GM18507 (cell line): ENCODE measurements around the gene ST3GAL3.
A peak's percentile ranks its signal among the peaks of the same experiment; 100 is the strongest.

ENCODE experiments used
- DNase-seq: peaks from one replicate; pipeline ENCODE4 v3.0.0; 2011; ENCODE audit warnings: low read depth; ENCODE audit not compliant: insufficient read length; ENCODE audit errors: extremely low spot score
- FAIRE-seq: peaks from 2 replicates; lab custom pipeline; 2011; peaks lifted over from hg19 to GRCh38; lab: Jason Lieb, UNC

Gene ST3GAL3

GRCh38 chr1:43836267-43836951 is 129.1 kb downstream of the ST3GAL3 start:
- FAIRE-seq (peak; percentile 64), DNase-seq (no peak)

DNA sequence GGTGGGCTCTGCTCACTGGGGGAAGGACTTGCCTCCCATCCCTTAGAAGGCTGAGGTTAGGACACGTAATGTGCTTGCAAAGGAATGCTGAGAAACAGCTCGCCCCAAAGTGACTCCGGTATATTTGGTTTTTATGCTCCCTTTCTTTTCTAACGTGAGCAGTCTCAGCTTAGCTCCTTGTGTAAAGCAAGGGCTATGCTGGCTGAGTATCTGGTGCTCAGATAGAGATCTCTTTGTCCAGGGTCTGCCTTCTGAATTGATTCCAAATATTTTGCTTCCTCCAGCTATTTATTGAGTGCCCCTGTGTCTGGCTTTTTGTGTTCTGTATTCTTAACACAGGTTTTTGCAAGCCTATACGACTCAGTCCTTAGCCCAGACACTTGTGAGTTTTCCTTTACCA is 131.7 kb downstream of the ST3GAL3 start:
- DNase-seq = no peak
- no peak for FAIRE-seq

- no peak for FAIRE-seq
- DNase-seq = no peak
Observed at GRCh38 chr1:43841321-43842174, 134.2 kb downstream of the ST3GAL3 start.

- no peak for FAIRE-seq
- no peak for DNase-seq
Observed at GRCh38 chr1:43842175-43842498, 134.8 kb downstream of the ST3GAL3 start.

- FAIRE-seq (no peak), DNase-seq (no peak)
Observed at GRCh38 chr1:43843684-43844083, 136.3 kb downstream of the ST3GAL3 start.

GRCh38 chr1:43844114-43844513 is 136.8 kb downstream of the ST3GAL3 start:
- no peak for DNase-seq
- FAIRE-seq = no peak

DNA sequence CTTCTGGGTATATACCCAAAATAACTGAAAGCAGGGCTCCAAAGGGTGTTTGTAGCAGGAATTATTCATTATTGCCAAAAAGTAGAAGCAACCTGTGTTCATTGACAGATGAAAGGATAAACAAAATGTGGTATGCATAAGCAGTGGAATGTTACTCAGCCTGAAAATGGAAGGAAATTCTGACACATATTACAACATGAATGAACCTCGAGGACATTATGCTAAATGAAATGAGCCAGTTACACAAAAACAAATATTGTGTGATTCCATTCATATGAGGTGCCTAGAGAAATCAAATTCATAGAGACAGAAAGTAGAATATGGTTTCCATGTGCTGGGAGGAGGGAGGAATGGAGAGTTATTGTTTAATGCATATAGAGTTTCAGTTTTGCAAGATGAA is 140.0 kb downstream of the ST3GAL3 start:
- FAIRE-seq (peak; percentile 39), DNase-seq (no peak)

- FAIRE-seq (no peak), DNase-seq (no peak)
Observed at GRCh38 chr1:43847882-43848281, 140.5 kb downstream of the ST3GAL3 start.

DNA sequence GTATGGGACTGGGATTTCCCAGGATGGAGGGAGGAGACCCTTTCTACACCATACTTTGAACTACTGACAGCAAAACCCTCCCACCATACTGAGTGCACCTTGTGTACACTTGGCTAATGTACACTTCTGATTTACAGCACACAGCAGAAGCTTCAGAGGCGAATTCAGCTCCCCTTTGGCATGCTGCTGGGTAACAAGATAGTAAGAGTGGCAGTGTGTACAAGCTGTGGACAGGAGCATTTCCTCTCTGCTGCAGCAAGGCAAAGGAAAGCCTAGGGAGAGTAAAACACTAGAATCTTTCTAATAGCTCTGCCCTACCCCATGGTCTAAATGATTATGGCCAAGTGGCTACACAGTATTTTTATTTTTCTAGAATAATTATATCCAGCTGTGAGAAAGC is 142.3 kb downstream of the ST3GAL3 start:
- FAIRE-seq = no peak
- DNase-seq = no peak

DNA sequence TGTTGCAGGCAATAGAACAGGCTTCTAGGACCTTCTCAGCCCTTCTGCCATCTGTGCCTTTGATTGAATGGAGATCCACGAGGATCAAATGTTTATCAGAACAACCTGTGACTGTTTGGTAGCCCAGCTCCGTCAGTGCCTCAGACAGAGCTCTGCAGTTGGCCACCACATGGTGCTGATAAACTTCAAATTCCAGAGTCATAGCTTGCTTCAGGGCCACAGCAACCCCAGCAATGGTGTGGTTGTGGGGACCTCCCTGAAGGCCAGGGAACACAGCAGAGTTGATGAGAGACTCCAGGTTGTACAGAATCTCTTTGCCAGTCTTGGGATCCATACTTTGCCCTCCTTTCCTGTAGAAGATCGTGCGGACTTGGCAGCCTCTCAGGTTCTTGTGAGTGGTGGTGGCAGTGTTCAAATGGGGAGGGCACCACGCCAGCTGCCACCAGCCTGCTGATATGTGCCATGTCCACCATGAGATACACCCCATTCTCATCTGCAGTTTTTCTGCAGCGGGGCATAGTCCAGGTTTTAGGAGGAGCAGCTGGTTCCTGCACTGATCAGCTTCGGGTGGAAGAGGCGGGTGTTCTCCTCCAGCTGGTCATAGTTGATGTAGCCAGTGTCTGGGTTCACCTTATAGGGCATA is 143.4 kb downstream of the ST3GAL3 start:
- DNase-seq (no peak), FAIRE-seq (no peak)

DNA sequence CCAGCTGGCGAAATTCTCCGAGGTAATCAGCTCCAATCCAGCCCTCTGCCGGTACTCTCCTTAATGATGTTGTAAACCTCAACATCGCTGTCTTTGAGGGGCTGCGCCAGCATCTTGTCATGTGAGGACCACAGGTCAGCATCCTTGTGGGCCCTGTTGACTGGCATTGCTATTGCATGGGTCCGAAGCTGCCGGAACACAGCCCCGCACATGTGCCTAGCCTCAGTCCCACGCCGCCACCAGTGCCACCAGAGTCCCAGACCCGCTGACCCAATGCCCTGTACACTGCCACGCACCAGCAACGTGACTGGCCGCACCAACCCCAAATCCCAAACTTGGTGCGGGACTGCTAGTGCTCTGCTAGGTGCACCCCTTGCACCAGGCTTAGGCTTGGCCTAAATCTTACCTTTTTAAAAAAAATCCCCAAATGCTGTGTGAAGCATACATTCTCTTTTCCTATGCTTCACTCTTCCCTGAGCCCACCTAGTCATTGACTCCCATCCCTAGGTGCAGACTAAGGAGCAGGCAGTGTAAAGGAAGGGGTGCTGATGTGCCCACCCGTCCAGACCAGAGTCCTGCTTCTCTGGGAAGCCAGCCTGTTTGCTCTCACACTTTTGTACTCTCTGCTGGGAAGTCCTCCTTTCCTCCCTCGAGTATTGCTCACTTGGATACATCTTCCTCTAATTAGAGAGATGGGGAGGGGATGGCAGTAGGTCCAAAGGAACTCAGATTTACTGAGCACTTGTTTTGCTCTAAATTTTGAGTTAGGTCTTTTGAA is 144.4 kb downstream of the ST3GAL3 start:
- no peak for FAIRE-seq
- no peak for DNase-seq

DNA sequence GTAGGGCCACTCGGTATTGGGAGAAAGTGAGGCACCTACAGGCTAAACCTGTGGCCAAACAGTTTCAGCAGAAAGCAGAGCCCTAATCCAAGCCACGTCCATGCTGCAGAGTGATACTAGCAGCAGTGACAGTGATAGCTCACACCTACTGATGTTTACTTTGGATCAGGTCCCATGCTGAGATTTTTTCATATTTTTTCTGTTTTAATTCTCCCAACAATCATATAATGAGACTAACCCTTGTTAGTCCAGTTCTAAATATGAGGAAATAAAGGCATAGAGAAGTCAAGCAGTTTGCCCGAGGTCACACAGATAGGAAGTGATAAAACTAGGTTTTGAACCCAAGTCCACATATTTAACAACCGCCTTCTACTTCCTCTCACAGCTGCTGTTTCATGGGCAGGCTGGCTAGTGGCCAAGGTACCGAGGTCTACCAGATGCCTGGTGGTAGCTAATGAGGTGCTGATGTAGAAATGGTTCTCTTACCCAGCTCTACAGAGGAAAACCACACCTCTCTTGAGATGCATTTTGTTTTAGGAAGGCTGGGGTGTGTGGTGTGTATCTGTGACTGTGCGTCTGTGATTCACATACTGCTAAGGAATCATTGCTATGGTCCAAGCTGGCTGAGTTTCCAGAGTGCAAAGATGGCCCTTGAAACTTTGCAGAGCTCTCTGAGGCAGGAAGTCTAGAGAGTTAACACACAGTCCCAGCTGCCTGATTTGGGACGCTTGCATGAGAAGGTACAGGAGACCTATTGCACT is 146.0 kb downstream of the ST3GAL3 start:
- DNase-seq = no peak
- FAIRE-seq = peak; percentile 93

GRCh38 chr1:43854473-43854872 is 147.1 kb downstream of the ST3GAL3 start:
- FAIRE-seq = no peak
- DNase-seq = no peak

DNA sequence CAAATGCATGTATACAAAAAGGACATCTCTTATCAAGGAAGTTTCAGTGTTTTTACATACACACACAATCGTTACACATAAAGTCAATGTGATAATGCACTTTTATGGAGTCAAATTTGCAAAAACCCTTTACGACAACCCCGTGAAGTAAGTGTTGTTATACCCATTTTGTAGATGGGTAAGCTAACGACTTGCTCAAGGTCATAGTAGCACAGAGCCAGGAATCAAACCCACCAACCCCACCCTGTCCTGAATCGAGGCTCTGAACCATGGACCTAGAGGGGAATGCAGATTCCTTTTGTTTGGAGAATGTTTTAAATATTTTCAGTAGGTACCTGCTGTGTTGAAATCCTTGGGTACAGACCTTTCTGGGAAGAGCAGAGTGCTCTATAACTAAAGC is 148.9 kb downstream of the ST3GAL3 start:
- FAIRE-seq = no peak
- no peak for DNase-seq

- FAIRE-seq (no peak), DNase-seq (no peak)
Observed at GRCh38 chr1:43857163-43857562, 149.8 kb downstream of the ST3GAL3 start.

GRCh38 chr1:43858324-43858723 is 151.0 kb downstream of the ST3GAL3 start:
- FAIRE-seq = no peak

GRCh38 chr1:43861337-43861736 is 154.0 kb downstream of the ST3GAL3 start:
- no peak for FAIRE-seq
- DNase-seq = no peak

More at GRCh38 chr1:43858324-43858723, 151.0 kb downstream of the ST3GAL3 start:
- DNase-seq = no peak

- FAIRE-seq = no peak
- no peak for DNase-seq
Observed at GRCh38 chr1:43861988-43862735, 154.8 kb downstream of the ST3GAL3 start.
